K562 (cell line): ENCODE data around the gene SEC11A. TPM values are rescaled to one million over a fixed set of nuclear protein-coding genes. Genes with fewer than 3 reads are reported as not detected.

Experiments
- ATAC-seq: fragments of 200-7000 bp; cut with Tn5 transposase; 3 replicates; pipeline ENCODE4 v1.9.1; 2020; ENCODE audit warnings: moderate library complexity
- BruUV-seq: library from RNA; stranded (reverse); fragments of 400-500 nt; replicated peaks from 2 replicates; lab custom pipeline; 2021; lab: Mats Ljungman, UMichigan
- CTCF ChIA-PET: fragments of 300-600 bp; formaldehyde crosslinking; extraction: SDS; loops from one replicate; lab custom pipeline; 2021; ENCODE audit warnings: low intra/inter-chr PET ratio; lab: Yijun Ruan, JAX
- POLR2A ChIA-PET: fragments of 300-600, 350-650 bp; sonication (Branson Sonifier 250); formaldehyde crosslinking; extraction: SDS; loops from one replicate; lab custom pipeline; 2021; ENCODE audit warnings: antibody characterized with exemption, inconsistent platforms; lab: Yijun Ruan, JAX
- DNase-seq, 4 experiments: peaks; one replicate each; pipeline versions ENCODE4 v3.0.0 to v3.0.0-alpha.2; 2011 to 2018; ENCODE audit warnings: low spot score in 3 of 4, mixed read lengths in 3 of 4; ENCODE audit errors: extremely low read depth in 1 of 4
- FAIRE-seq: peaks from 2 replicates; lab custom pipeline; 2011; peaks lifted over from hg19 to GRCh38; lab: Jason Lieb, UNC
- H2AFZ ChIP-seq: 2 replicates; pipeline ENCODE4 v1.6.0; 2011; ENCODE audit warnings: low read depth, low read length, control low read depth, inconsistent platforms
- H3K27ac ChIP-seq: fragments of 200-600 bp; 3 replicates; pipeline ENCODE4 v1.8.0; 2011; ENCODE audit warnings: low read depth, mild to moderate bottlenecking, control low read depth, inconsistent platforms, low read length, moderate library complexity, mixed read lengths; ENCODE audit errors: extremely low read depth
- H3K27me3 ChIP-seq, 2 experiments: fragments of 300-600 bp in 1 of 2; 2 replicates in 1 of 2; 3 replicates in 1 of 2; pipeline versions ENCODE4 v1.6.0 to v1.8.0; 2011; ENCODE audit warnings: inconsistent platforms in 2 of 2, low read length in 2 of 2, mild to moderate bottlenecking in 1 of 2, mixed read lengths in 1 of 2, moderate library complexity in 1 of 2; ENCODE audit not compliant: control insufficient read depth in 2 of 2, insufficient read depth in 2 of 2
- H3K36me3 ChIP-seq: fragments of 300-600 bp; 3 replicates; pipeline ENCODE4 v1.8.0; 2011; ENCODE audit warnings: mild to moderate bottlenecking, low read length, inconsistent platforms; ENCODE audit not compliant: control insufficient read depth, insufficient read depth
- H3K4me1 ChIP-seq, 2 experiments: fragments of 200-600 bp in 1 of 2; replicated peaks in 1 of 2; 2 replicates in 1 of 2; 3 replicates in 1 of 2; pipeline versions ENCODE4 v1.5.1 to v1.8.0; 2011; ENCODE audit warnings: inconsistent platforms in 2 of 2, low read length in 2 of 2, mild to moderate bottlenecking in 1 of 2, mixed read lengths in 1 of 2, moderate library complexity in 1 of 2; ENCODE audit not compliant: control insufficient read depth in 2 of 2, insufficient read depth in 2 of 2
- H3K4me2 ChIP-seq: 2 replicates; pipeline ENCODE4 v1.6.1; 2011; ENCODE audit warnings: low read length, control low read depth, inconsistent platforms, mixed read lengths; ENCODE audit not compliant: insufficient read depth
- H3K4me3 ChIP-seq: fragments of 200-600 bp; sonication (generic), shearing (Covaris generic); 2 replicates; pipeline ENCODE4 v1.5.1; 2016; ENCODE audit warnings: control low read depth, inconsistent platforms
- H3K79me2 ChIP-seq: fragments of 200-600 bp; 3 replicates; pipeline ENCODE4 v1.8.0; 2011; ENCODE audit warnings: low read length, inconsistent platforms; ENCODE audit not compliant: control insufficient read depth, insufficient read depth
- H3K9ac ChIP-seq, 2 experiments: 2 replicates each; pipeline versions ENCODE4 v1.6.0 to v1.6.1; 2011; ENCODE audit warnings: low read depth in 2 of 2, low read length in 2 of 2, control low read depth in 1 of 2, inconsistent platforms in 1 of 2, mild to moderate bottlenecking in 1 of 2, mixed read lengths in 1 of 2; ENCODE audit not compliant: insufficient read depth in 1 of 2
- H3K9me1 ChIP-seq: one replicate; pipeline ENCODE4 v1.6.0; 2011; ENCODE audit warnings: inconsistent platforms, mild to moderate bottlenecking, low read length, moderate library complexity; ENCODE audit not compliant: control insufficient read depth, insufficient read depth
- H3K9me3 ChIP-seq: replicated peaks from 2 replicates; pipeline ENCODE4 v1.5.1; 2011; ENCODE audit warnings: low read depth, low read length, inconsistent platforms; ENCODE audit not compliant: control insufficient read depth, insufficient read depth
- H4K20me1 ChIP-seq: replicated peaks from 2 replicates; pipeline ENCODE4 v1.6.1; 2011; ENCODE audit warnings: low read length, inconsistent platforms, mixed read lengths; ENCODE audit not compliant: control insufficient read depth, insufficient read depth
- CBFA2T3 ChIP-seq: fragments of 450-650 bp; IDR thresholded peaks from 2 replicates; pipeline ENCODE4 v1.6.1; 2017
- CHD2 ChIP-seq: IDR thresholded peaks from 2 replicates; pipeline ENCODE4 v1.6.1; 2011; ENCODE audit warnings: low read depth, low read length
- FOXK2 ChIP-seq, 2 experiments: fragments of 450-650 bp; IDR thresholded peaks in 1 of 2; conservative IDR thresholded peaks in 1 of 2; 2 replicates each; pipeline ENCODE4 v1.6.1; 2016; ENCODE audit warnings: low read depth in 2 of 2, mild to moderate bottlenecking in 1 of 2
- HMGN3 ChIP-seq: IDR thresholded peaks from 2 replicates; pipeline ENCODE4 v1.6.1; 2011; ENCODE audit warnings: borderline replicate concordance, low read depth, mild to moderate bottlenecking, mixed read lengths, low read length; ENCODE audit not compliant: insufficient read length; ENCODE audit errors: extremely low read depth
- MLLT1 ChIP-seq, 2 experiments: fragments of 450-650 bp; IDR thresholded peaks; 2 replicates each; pipeline ENCODE4 v1.6.1; 2016
- SREBF1 ChIP-seq: fragments of 150-350 bp; IDR thresholded peaks from 2 replicates; pipeline ENCODE4 v1.6.1; 2014; ENCODE audit warnings: antibody characterized with exemption, low read depth, low read length, borderline replicate concordance
- STAT5A ChIP-seq: IDR thresholded peaks from 2 replicates; pipeline ENCODE4 v1.6.1; 2012; ENCODE audit warnings: low read length, inconsistent platforms, borderline replicate concordance
- TOE1 ChIP-seq, 2 experiments: fragments of 450-650 bp in 1 of 2; sonication (generic) in 1 of 2; formaldehyde crosslinking in 1 of 2; IDR thresholded peaks; 2 replicates each; pipeline versions ENCODE4 v1.7.1 to v1.8.0; 2016 to 2022; ENCODE audit warnings: borderline replicate concordance in 2 of 2, mild to moderate bottlenecking in 2 of 2, antibody characterized with exemption in 1 of 2, inconsistent platforms in 1 of 2, low read depth in 1 of 2, missing genetic modification reagents in 1 of 2, moderate library complexity in 1 of 2
- ZNF12 ChIP-seq: sonication (generic); formaldehyde crosslinking; IDR thresholded peaks from 2 replicates; pipeline ENCODE4 v1.4.0; 2020; ENCODE audit warnings: mild to moderate bottlenecking, missing genetic modification reagents
- WGBS: fragments of 100-300 bp; shearing (Covaris generic); methylation state at CpG from one replicate; pipeline ENCODE4 v1.1.6; 2016; ENCODE audit warnings: low coverage, mixed read lengths; ENCODE audit not compliant: insufficient coverage; ENCODE audit errors: missing lambda C conversion rate; 5-methylcytosine and 5-hydroxymethylcytosine counted together
- in situ Hi-C: fragments of 300-500 bp; cut with MboI; formaldehyde crosslinking; loops from 4 replicates; pipeline ENCODE4 v1.15.0; 2018; ENCODE audit warnings: inconsistent platforms, mixed read lengths
- intact Hi-C: fragments of 100-400 bp; cut with micrococcal nuclease; formaldehyde crosslinking; loops from 2 replicates; pipeline ENCODE4 v1.14.2; 2022
- polyA plus RNA-seq, 8 experiments: library from polyadenylated mRNA; depleted of rRNA in 4 of 8; stranded (reverse) in 5 of 8; unstranded in 3 of 8; fragments of >200 nt; fragmentation: Nextera tagmentation in 2 of 8; fragmentation: Illumina TruSeq in 1 of 8; extraction: Ambion mirVana in 2 of 8; extraction: Trizol in 1 of 8; gene quantifications; 2 replicates each; pipeline versions ENCODE4 v1.2.1 to v1.2.3, GENCODE V29; 2011 to 2014; ENCODE audit warnings: inconsistent platforms in 1 of 8, missing spikeins in 1 of 8
- total RNA-seq, 7 experiments: library from RNA; depleted of rRNA in 6 of 7; stranded (reverse); fragments of >200 nt in 6 of 7; fragmentation: Illumina TruSeq in 2 of 7; extraction: Trizol in 2 of 7; gene quantifications; 2 replicates each; pipeline versions ENCODE4 v1.2.1 to v1.2.3, GENCODE V29; 2011 to 2021; ENCODE audit warnings: low replicate concordance in 1 of 7

Gene SEC11A
- total and polyA plus RNA-seq, 9 of the 15 experiments (the other 6 are each of a cell fraction or from before 2014, with no cell fraction given), result 175 to 310 (median 229) TPM

GRCh38 chr15:84696757-84697156 lies 19.2 kb downstream of the SEC11A start:
- DNase-seq (no peak), FAIRE-seq (no peak), ATAC-seq (no peak)
- 71% methylated on average over 4 of the region's 4 CpGs for WGBS
- H3K27me3 ChIP-seq, result no peaks in the 10 kb centered on the region
- H2AFZ ChIP-seq, result no peak overlapping the region
- in situ Hi-C loops (no loop called here), intact Hi-C loops (no loop called here)
- H3K79me2 ChIP-seq, result peaks cover 96% of the 10 kb centered on the region
- ChIA-PET CTCF (no interaction called here), POLR2A (interaction anchor here (0.6 to 3.6 kb wide), 4 partner anchors 8 to 253 kb away, joined by 3 to 13 read pairs (median 8); partner anchors contain the start of gene SEC11A)
- H3K27ac ChIP-seq, result no peak overlapping the region
- H4K20me1 ChIP-seq, result no peaks in the 10 kb centered on the region; the same call in none of the 2 replicates
- H3K9me3 ChIP-seq, result no peaks in the 10 kb centered on the region
- H3K4me2 ChIP-seq, result no peak overlapping the region
- no TSS peak for BruUV-seq
- H3K4me1 ChIP-seq, result 0 out of 5 replicates have a peak, but pooled peaks cover 0 to 3% of the 10 kb centered on the region in 2 experiments
- peaks cover 15% of the 10 kb centered on the region; the same call in 1 of the 3 replicates for H3K36me3 ChIP-seq
- H3K9me1 ChIP-seq, result no peaks in the 10 kb centered on the region
- H3K4me3 ChIP-seq, result no peak overlapping the region
- H3K9ac ChIP-seq, result no peak overlapping the region
- TF ChIP-seq CHD2 (no peak), SREBF1 (no peak), ZNF12 (no peak), HMGN3 (no peak), TOE1 (IDR thresholded peaks at IDR 0.05; ENCODE audit: borderline replicate concordance) (no peak), TOE1 (CRISPR knock-in tag; IDR thresholded peaks at IDR 0.05; ENCODE audit: borderline replicate concordance, low read depth) (no peak), STAT5A (no peak), FOXK2 (conservative IDR thresholded peaks at IDR 0.05 in 1 of 2, IDR thresholded peaks at IDR 0.05 in 1 of 2; ENCODE audit: low read depth in 2 of 2) (no peak), MLLT1 (IDR thresholded peaks at IDR 0.05) (no peak), CBFA2T3 (no peak)
